ENCODE results near the gene ZNF662.

ZNF662 gene

GRCh38 chr3:42895580-42895868, 10.4 kb upstream of the ZNF662 start:
- Histone ChIP-seq H3K27ac (replicated peaks) (no peak overlapping the region), H3K4me3 (replicated peaks; ENCODE audit: insufficient read depth, low read length) (no peak overlapping the region), H3K27me3 (ENCODE audit: insufficient read depth, poor library complexity, severe bottlenecking) (no peaks in the 10 kb centered on the region)
- DNase-seq (ENCODE audit: low read depth in 1 of 2, low spot score in 1 of 2), result no peak
- TF ChIP-seq, protein P1, sequence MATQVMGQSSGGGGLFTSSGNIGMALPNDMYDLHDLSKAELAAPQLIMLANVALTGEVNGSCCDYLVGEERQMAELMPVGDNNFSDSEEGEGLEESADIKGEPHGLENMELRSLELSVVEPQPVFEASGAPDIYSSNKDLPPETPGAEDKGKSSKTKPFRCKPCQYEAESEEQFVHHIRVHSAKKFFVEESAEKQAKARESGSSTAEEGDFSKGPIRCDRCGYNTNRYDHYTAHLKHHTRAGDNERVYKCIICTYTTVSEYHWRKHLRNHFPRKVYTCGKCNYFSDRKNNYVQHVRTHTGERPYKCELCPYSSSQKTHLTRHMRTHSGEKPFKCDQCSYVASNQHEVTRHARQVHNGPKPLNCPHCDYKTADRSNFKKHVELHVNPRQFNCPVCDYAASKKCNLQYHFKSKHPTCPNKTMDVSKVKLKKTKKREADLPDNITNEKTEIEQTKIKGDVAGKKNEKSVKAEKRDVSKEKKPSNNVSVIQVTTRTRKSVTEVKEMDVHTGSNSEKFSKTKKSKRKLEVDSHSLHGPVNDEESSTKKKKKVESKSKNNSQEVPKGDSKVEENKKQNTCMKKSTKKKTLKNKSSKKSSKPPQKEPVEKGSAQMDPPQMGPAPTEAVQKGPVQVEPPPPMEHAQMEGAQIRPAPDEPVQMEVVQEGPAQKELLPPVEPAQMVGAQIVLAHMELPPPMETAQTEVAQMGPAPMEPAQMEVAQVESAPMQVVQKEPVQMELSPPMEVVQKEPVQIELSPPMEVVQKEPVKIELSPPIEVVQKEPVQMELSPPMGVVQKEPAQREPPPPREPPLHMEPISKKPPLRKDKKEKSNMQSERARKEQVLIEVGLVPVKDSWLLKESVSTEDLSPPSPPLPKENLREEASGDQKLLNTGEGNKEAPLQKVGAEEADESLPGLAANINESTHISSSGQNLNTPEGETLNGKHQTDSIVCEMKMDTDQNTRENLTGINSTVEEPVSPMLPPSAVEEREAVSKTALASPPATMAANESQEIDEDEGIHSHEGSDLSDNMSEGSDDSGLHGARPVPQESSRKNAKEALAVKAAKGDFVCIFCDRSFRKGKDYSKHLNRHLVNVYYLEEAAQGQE (IDR thresholded peaks at IDR 0.05; ENCODE audit: insufficient replicate concordance, low read depth), result no peak
- TF ChIP-seq POLR2AphosphoS5 (IDR thresholded peaks at IDR 0.05; ENCODE audit: low read depth), result no peak
- TF ChIP-seq CTCF (IDR thresholded peaks at IDR 0.05; ENCODE audit: insufficient read depth, low read length), result no peak
- TF ChIP-seq GABPA (IDR thresholded peaks at IDR 0.05; ENCODE audit: low read depth), result no peak
- TF ChIP-seq SPI1 (IDR thresholded peaks at IDR 0.05; ENCODE audit: borderline replicate concordance, low read depth), result no peak

- Histone ChIP-seq H3K27ac (replicated peaks) (no peak overlapping the region), H3K4me3 (replicated peaks; ENCODE audit: insufficient read depth, low read length) (no peak overlapping the region), H3K27me3 (ENCODE audit: insufficient read depth, poor library complexity, severe bottlenecking) (no peaks in the 10 kb centered on the region)
- TF ChIP-seq SPI1 (IDR thresholded peaks at IDR 0.05; ENCODE audit: borderline replicate concordance, low read depth) (no peak), POLR2AphosphoS5 (IDR thresholded peaks at IDR 0.05; ENCODE audit: low read depth) (no peak), CTCF (IDR thresholded peaks at IDR 0.05; ENCODE audit: insufficient read depth, low read length) (no peak), GABPA (IDR thresholded peaks at IDR 0.05; ENCODE audit: low read depth) (no peak)
- TF ChIP-seq, protein P1 (IDR thresholded peaks at IDR 0.05; ENCODE audit: insufficient replicate concordance, low read depth), result no peak
- no peak for DNase-seq (ENCODE audit: low read depth in 1 of 2, low spot score in 1 of 2)
Observed at GRCh38 chr3:42898896-42899675, 6.9 kb upstream of the ZNF662 start.

DNA sequence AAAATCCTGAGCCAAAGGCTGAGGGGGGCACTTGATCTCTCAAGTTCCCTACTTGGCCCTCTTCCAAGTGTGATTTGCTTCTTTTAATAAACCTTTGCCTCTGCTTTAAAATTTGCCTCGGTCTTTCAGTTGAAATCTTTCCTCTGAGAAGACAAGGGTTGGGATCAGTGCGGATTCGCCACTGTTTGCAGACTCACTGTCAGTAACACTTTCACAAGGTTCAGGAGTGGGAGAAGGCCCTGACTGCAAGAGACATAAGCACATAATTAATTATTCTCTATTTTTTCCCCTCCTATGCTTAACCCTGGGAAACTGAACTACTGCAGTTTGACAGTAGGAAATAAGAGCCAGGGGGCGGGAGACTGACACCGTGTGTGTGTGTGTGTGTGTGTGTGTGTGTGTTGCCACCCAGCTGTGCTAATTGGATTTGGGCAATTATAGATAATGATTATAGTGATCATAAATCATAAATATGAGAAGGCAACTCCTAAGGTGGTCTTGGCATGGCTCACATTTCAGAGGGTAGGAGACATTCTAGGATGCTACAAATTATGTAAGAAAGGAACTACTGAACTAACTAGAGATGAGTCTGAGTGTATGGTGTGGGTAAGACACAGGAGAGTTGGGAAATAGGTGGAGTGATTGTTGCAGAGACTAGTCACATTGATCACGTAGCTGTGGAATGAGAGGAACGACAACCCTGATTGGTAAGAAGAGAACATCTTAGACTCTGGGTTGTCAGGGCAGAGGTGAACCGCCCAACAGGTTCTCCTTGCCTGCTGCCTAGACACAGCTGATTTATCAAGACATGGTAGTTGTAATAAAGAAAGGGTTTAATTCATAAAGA, 5.5 kb upstream of the ZNF662 start:
- TF ChIP-seq, protein P1 (IDR thresholded peaks at IDR 0.05; ENCODE audit: insufficient replicate concordance, low read depth), result no peak
- TF ChIP-seq POLR2AphosphoS5 (IDR thresholded peaks at IDR 0.05; ENCODE audit: low read depth) (no peak), CTCF (IDR thresholded peaks at IDR 0.05; ENCODE audit: insufficient read depth, low read length) (no peak), GABPA (IDR thresholded peaks at IDR 0.05; ENCODE audit: low read depth) (no peak), SPI1 (IDR thresholded peaks at IDR 0.05; ENCODE audit: borderline replicate concordance, low read depth) (no peak)
- Histone ChIP-seq H3K27me3 (ENCODE audit: insufficient read depth, poor library complexity, severe bottlenecking) (peaks cover 12% of the 10 kb centered on the region), H3K4me3 (replicated peaks; ENCODE audit: insufficient read depth, low read length) (no peak overlapping the region), H3K27ac (replicated peaks) (no peak overlapping the region)
- no peak for DNase-seq (ENCODE audit: low read depth in 1 of 2, low spot score in 1 of 2)

All from HL-60 (cell line).